Glutamatergic neuron (in vitro differentiated cells): Measurements from ENCODE around the gene PNMA6F. TPM values are rescaled to one million over a fixed set of nuclear protein-coding genes. Genes with fewer than 3 reads are reported as not detected.
A peak's percentile ranks its signal among the peaks of the same experiment; 100 is the strongest.
"Not testable (repeated sequence)": the region's sequence is repeated elsewhere in the genome, so short reads cannot be mapped to it uniquely, and the experiment has no call there.

Experiments used
- DNase-seq: peaks from one replicate; pipeline ENCODE4 v3.0.0; 2022
- H3K27ac Mint-ChIP-seq: one replicate; pipeline ENCODE4 v1.8.0; 2020; ENCODE audit warnings: mild to moderate bottlenecking, mixed read lengths, inconsistent platforms; ENCODE audit not compliant: unreplicated experiment
- H3K27me3 Mint-ChIP-seq: one replicate; pipeline ENCODE4 v1.8.0; 2020; ENCODE audit warnings: mild to moderate bottlenecking, moderate library complexity, mixed read lengths, inconsistent platforms; ENCODE audit not compliant: unreplicated experiment
- H3K36me3 Mint-ChIP-seq: one replicate; pipeline ENCODE4 v1.8.0; 2020; ENCODE audit warnings: mild to moderate bottlenecking, mixed read lengths, inconsistent platforms; ENCODE audit not compliant: unreplicated experiment
- H3K4me1 Mint-ChIP-seq: one replicate; pipeline ENCODE4 v1.8.0; 2020; ENCODE audit warnings: mild to moderate bottlenecking, low read depth, mixed read lengths, inconsistent platforms; ENCODE audit not compliant: unreplicated experiment
- H3K4me3 Mint-ChIP-seq: one replicate; pipeline ENCODE4 v1.8.0; 2020; ENCODE audit warnings: mild to moderate bottlenecking, mixed read lengths, inconsistent platforms; ENCODE audit not compliant: unreplicated experiment
- H3K9me3 Mint-ChIP-seq: one replicate; pipeline ENCODE4 v1.8.0; 2020; ENCODE audit warnings: mild to moderate bottlenecking, moderate library complexity, mixed read lengths, inconsistent platforms; ENCODE audit not compliant: unreplicated experiment
- CTCF ChIP-seq: fragments of 200-600 bp; sonication (generic); IDR thresholded peaks from one replicate; pipeline ENCODE4 v1.5.0; 2021; ENCODE audit not compliant: partially characterized antibody, unreplicated experiment
- total RNA-seq: library from RNA; stranded (reverse); fragmentation: NEBNext Ultra II Directional; extraction: Animal tissue kit (Norgen Biotek cat#: 25700); gene quantifications from one replicate; pipeline ENCODE4 v1.2.1, GENCODE V29; 2021; ENCODE audit not compliant: unreplicated experiment

PNMA6F gene
- total RNA-seq, 1 donor from 2014 or later, result not detected

DNA sequence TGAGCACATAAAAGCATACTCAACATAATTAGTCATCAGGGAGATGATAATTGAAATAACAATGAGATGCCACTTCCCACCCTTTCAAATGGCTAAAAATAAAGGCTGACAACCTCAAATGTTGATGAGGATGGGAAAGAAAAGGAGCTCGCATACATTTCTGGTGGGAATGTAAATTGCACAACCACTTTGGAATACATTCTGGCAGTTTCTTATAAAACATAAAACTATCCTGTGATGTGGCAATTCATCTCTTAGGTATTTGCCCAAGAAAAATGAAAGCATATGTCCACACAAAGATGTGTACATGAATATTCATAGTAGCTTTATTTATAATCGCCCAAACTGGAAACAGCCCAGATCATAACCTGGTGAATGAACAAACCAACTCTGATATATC, 11.7 kb upstream of the PNMA6F start:
- no peak overlapping the region for H3K27ac Mint-ChIP-seq
- no peak for TF ChIP-seq CTCF
- peak overlapping the region; percentile 85 for H3K4me3 Mint-ChIP-seq
- H3K4me1 Mint-ChIP-seq, result no peaks in the 10 kb centered on the region
- no peak for DNase-seq
- H3K36me3 Mint-ChIP-seq, result no peaks in the 10 kb centered on the region
- no peaks in the 10 kb centered on the region for H3K9me3 Mint-ChIP-seq
- peaks cover 1% of the 10 kb centered on the region for H3K27me3 Mint-ChIP-seq

- no peak for TF ChIP-seq CTCF
- no peaks in the 10 kb centered on the region for H3K4me1 Mint-ChIP-seq
- H3K27ac Mint-ChIP-seq, result no peak overlapping the region
- H3K36me3 Mint-ChIP-seq, result no peaks in the 10 kb centered on the region
- DNase-seq, result no peak
- H3K27me3 Mint-ChIP-seq, result no peaks in the 10 kb centered on the region
- peaks cover 1% of the 10 kb centered on the region for H3K9me3 Mint-ChIP-seq
- H3K4me3 Mint-ChIP-seq, result no peak overlapping the region
These were observed 6.0 kb upstream of the PNMA6F start for GRCh38 chrX:153327561-153327960.

DNA sequence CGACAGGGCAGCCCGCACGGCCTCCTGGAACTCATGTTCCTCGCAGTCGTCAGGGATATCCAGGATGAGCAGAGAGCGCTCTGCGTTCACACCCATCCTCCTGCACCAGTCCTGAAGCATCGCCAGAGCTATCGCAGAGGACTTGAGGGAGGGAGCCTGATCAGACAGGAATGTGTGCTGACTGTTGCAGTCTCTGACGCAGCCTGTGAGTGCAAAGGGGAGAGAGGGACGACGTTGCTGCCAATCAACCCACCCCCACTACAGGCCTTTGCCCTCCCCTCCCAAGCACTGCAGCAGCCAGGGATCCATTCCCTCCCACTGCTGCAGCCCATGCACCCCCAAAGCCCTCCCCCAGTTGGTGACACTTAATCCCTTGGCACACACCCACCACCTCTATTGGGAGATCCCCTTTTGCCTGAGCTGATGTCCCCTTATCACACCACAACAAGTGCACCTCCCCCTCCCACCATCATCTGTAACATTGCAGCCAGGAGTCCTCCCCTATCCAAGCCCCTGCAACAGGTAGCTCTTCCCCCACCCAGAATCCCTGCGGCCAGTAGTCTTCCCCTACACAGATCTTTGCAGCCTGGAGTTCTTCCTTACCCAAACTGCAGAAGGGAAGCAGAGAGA, 897 bp downstream of the PNMA6F start:
- Mint-ChIP-seq H3K4me3 (no peak overlapping the region), H3K27me3 (peaks cover 8% of the 10 kb centered on the region), H3K27ac (no peak overlapping the region), H3K9me3 (no peaks in the 10 kb centered on the region), H3K36me3 (no peaks in the 10 kb centered on the region), H3K4me1 (no peaks in the 10 kb centered on the region)
- no peak for DNase-seq
- no peak for TF ChIP-seq CTCF

- H3K9me3 Mint-ChIP-seq, H3K4me1 Mint-ChIP-seq, H3K36me3 Mint-ChIP-seq, DNase-seq, H3K27ac Mint-ChIP-seq, H3K27me3 Mint-ChIP-seq, H3K4me3 Mint-ChIP-seq: not testable (repeated sequence)
These were observed 1.5 kb downstream of the PNMA6F start for GRCh38 chrX:153320047-153320443.

- Mint-ChIP-seq H3K4me3 (no peak overlapping the region), H3K27me3 (peaks cover 8% of the 10 kb centered on the region), H3K36me3 (no peaks in the 10 kb centered on the region), H3K4me1 (no peaks in the 10 kb centered on the region), H3K27ac (no peak overlapping the region), H3K9me3 (no peaks in the 10 kb centered on the region)
- no peak for DNase-seq
- no peak for TF ChIP-seq CTCF
These were observed 2.1 kb downstream of the PNMA6F start for GRCh38 chrX:153319295-153320046.
